ENCODE results near the gene TMEM132D.

TMEM132D gene

DNA sequence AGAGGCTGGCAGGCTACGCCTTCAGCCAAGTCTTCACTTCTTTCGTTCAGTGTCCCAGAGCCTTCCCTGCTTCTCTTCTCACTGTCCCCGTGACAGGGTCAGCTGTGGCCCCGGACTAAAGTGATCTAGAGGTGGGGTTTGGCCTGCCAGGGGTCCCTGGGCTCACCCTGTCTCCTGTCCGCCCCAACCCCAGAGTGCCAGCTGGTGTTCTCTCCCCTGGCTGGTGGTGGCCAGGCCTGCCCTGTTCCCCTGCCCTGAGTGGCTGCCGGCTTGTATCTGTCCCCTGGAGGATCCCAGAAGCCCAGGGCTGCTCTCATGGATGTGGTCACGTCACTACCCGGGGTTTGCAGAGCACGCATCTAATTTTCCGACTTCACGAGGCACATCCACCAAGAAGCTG lies 753.1 kb downstream of the TMEM132D start:
- FAIRE-seq (no peak), DNase-seq (ENCODE audit: insufficient read length, low spot score) (no peak)

DNA sequence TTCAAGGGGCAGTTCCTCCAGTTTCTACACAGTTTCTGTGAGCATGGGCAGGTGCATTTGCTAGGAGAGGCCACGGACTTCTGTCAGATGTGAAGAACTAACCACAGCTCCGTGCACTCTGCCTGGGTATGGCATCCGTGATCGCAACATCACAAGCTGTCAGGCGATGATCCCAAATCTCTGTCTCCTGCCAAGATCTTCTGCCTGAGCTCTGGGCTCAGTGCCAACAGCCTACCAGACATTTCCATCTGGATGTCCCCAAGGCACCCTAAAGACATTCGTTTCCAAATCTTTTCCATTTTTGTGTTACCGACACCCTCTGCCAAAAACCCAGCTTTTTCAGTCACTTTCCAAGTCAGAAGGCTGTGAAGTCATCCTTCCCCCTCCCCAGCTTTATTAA lies 758.4 kb downstream of the TMEM132D start:
- FAIRE-seq (no peak), DNase-seq (ENCODE audit: insufficient read length, low spot score) (no peak)

GRCh38 chr12:129138776-129139175 lies 765.0 kb downstream of the TMEM132D start:
- FAIRE-seq = no peak
- no peak for DNase-seq (ENCODE audit: insufficient read length, low spot score)

GRCh38 chr12:129136694-129137325 lies 767.0 kb downstream of the TMEM132D start:
- DNase-seq (ENCODE audit: insufficient read length, low spot score) (no peak), FAIRE-seq (peak; percentile 97)

DNA sequence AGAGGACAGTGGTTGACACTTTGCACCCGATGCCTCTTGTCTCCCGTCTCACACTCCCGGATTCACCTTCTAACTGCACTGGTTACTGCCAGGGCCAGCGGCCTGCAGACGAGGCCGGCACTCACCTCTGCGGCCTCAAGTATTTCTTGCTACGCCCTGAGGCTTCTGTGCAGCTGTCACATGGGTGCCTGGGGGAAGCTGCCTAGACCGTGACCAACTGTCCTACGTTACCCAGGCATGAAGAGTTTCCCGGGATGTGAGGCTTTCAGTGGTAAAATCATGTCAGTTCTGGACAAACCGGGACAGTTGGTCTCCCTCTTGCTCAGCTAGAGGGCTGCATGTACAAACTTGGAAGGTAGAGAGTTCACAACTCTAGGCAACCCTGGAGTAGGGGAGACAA lies 776.1 kb downstream of the TMEM132D start:
- DNase-seq (ENCODE audit: insufficient read length, low spot score) (no peak), FAIRE-seq (no peak)

DNA sequence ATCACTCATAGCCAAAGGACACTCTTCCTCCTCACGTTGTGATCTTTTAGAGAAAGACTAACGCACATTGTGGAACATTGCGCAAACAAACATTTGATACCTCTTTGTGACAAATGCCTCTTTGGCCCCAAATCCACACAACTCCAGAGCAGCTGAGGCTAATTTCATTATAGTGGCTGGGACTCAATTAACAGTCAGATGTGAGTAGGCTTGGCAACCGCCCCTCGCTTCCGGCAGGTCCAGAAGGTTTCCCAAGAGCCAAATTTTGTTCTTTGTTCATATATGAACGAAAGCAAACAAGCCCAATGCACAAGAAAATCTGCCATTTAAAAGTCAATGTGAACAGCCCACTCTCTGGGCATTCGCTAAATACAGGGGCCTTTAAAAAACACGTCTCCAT lies 776.6 kb downstream of the TMEM132D start:
- FAIRE-seq (no peak), DNase-seq (ENCODE audit: insufficient read length, low spot score) (no peak)

- no peak for FAIRE-seq
These were observed 784.3 kb downstream of the TMEM132D start for GRCh38 chr12:129119537-129119936.

DNA sequence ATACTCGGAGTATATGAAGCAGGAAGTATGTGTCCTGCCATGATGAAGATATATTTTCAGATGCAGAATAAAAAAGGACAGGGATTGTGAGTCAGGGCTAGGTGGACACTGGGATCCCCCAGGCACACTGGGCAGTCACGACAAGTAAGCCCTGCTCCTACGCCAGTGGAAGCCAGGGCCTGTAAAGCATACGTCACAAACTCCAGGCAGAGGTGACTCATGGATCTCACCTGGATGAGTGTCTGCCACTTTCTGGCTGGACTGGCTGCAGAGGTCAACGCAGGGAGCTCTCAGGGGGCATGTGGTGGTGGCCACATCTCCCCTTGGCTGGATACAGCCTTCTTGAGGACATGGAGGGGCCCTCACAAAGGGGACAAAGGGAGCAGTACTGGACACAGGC lies 788.3 kb downstream of the TMEM132D start:
- no peak for DNase-seq (ENCODE audit: insufficient read length, low spot score)
- no peak for FAIRE-seq

More at GRCh38 chr12:129119537-129119936, 784.3 kb downstream of the TMEM132D start:
- no peak for DNase-seq (ENCODE audit: insufficient read length, low spot score)

- no peak for FAIRE-seq
- DNase-seq (ENCODE audit: insufficient read length, low spot score) = no peak
These were observed 793.2 kb downstream of the TMEM132D start for GRCh38 chr12:129110575-129110974.

DNA sequence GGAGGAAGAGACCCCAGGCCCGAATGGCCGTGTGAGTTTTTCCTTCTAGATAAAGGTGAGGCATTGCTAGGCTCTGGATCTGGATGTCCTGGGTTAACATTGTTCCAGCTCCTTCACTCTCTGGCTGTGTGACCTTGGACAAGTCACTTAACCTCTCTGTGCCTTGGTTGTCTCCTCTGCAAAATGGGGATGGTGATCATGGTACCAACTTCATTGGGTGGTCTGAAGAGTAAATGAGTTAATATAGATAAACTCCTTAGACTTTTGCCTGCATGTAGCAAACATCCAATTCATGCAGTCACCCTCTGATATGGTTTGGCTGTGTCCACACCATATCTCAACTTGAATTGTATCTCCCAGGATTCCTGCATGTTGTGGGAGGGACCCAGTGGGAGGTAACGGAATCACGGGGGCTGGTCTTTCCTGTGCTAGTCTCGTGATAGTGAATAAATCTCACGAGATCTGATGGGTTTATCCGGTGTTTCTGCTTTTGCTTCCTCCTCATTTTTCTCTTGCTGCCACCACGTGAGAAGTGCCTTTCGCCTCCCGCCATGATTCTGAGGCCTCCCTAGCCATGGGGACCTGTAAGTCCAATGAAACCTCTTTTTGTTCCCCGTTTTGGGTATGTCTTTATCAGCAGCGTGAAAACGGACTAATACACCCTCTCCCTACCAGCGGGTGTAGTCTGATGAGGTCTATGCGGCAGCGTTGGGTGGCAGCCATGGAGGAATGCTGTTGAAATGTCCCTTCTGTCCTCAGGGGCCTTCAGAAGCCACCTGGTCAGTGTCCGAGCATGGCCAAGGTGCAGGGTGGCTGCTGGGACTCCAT lies 794.4 kb downstream of the TMEM132D start:
- DNase-seq (ENCODE audit: insufficient read length, low spot score) (no peak), FAIRE-seq (no peak)

DNA sequence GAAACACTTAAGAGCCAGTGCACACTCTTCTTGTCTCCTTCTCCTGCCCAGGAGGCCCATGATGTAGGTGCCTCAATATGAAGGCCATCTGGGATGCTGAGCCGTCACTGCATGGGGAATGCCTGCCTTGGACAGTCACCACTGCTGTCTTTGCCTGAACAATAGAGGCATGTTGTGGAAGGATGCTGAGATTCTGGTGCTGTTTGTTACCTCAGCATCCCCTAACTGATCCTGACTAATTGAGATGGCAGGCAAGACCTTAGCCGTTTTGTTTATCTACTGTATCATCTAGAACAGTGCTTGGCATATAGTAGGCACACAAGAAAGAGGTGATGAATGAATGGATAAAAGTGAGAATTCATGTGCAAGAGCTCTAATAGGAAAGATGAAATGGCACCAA lies 797.1 kb downstream of the TMEM132D start:
- FAIRE-seq (no peak), DNase-seq (ENCODE audit: insufficient read length, low spot score) (no peak)

DNA sequence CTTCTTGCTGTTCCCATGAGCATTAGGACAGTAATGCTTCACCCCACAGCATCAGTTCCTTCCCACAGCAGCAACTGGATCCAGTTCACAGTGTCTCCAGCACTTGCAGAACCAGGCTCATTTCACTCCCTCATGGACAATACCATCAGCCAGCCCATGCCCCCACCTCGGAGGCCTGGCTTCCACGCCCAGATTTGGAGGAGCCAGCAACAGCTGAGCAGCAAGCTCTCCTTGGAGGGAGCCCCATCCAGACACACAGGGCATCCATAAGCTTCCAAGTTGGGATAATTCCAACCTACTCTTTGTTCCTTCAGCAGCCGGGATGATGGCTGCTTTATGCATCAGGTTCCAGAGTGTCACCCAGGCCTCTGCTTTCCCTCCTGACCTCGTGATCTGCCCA lies 800.6 kb downstream of the TMEM132D start:
- no peak for DNase-seq (ENCODE audit: insufficient read length, low spot score)
- no peak for FAIRE-seq

DNA sequence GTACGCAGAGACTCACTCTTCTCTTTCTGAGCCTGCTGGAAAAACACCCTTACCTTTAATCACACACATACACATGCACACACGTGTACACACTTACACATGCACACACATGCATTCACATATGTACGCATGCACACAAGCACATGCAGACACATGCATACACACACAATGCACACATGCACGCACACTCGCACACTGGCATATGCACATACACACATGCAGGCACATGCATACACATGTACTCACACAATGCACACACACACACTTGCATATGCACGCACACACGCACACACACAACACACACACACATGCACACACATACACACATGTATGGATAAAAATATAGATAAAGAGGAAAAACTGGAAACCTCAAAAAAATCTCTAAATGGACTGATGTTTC lies 801.6 kb downstream of the TMEM132D start:
- DNase-seq (ENCODE audit: insufficient read length, low spot score) (no peak), FAIRE-seq (peak; percentile 26)

GRCh38 chr12:129101816-129102215 lies 802.0 kb downstream of the TMEM132D start:
- no peak for FAIRE-seq
- DNase-seq (ENCODE audit: insufficient read length, low spot score) = no peak

DNA sequence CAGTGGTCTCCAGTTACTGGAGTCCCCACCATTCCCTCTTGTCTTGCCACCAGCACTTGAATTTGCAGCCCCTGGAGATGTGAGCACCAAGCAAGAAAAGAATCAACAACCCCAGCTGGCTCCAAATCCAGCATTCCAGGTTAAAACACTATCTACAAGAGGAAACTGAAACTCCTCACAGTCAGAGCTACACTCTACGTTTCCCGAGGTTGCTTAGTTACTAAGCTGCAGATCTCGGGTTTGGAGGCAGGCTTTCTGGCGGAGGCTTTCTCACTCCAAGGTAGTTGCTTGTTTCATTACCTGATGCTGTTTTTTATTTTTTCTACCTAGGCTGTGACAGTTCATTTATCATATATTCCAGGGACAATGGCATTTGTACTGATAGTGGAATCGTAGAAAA lies 802.4 kb downstream of the TMEM132D start:
- DNase-seq (ENCODE audit: insufficient read length, low spot score) (no peak), FAIRE-seq (no peak)

GRCh38 chr12:129097451-129097850 lies 806.4 kb downstream of the TMEM132D start:
- FAIRE-seq (no peak), DNase-seq (ENCODE audit: insufficient read length, low spot score) (no peak)

- FAIRE-seq = no peak
- DNase-seq (ENCODE audit: insufficient read length, low spot score) = no peak
These were observed 806.9 kb downstream of the TMEM132D start for GRCh38 chr12:129096968-129097367.

GRCh38 chr12:129096184-129096583 lies 807.6 kb downstream of the TMEM132D start:
- FAIRE-seq (no peak), DNase-seq (ENCODE audit: insufficient read length, low spot score) (no peak)

DNA sequence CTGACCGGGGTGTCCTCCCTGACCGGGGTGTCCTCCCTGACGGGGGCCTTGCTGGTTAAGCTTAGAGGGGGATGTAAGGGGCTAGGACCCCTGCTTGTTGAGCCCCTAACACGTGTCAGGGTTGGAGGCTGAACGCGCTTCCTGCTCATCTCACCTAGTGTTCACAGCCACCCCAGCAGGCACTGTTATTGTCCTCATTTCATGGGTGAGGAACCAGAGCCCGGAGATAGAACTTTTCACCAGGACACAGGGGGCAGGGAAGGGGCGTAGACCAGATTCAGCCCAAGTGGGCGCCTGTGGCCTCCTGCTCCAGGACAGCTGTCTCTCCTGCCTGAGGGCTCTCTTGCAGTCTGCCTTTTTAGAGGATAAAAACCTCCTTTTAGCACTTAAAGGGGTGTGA lies 814.2 kb downstream of the TMEM132D start:
- FAIRE-seq = no peak

GRCh38 chr12:129084875-129085826 lies 818.7 kb downstream of the TMEM132D start:
- FAIRE-seq (no peak), DNase-seq (ENCODE audit: insufficient read length, low spot score) (no peak)

More for the DNA sequence above, 814.2 kb downstream of the TMEM132D start:
- DNase-seq (ENCODE audit: insufficient read length, low spot score) = no peak

Data from HTR-8/SVneo (cell line).